GM12875 (cell line): ENCODE measurements around the gene TFDP1.

Source experiments
- H3K4me3 ChIP-seq: one replicate; pipeline ENCODE4 v1.5.1; 2011; ENCODE audit warnings: low read depth, low read length, control low read depth
- TF ChIP-seq, protein P1 (sequence below): IDR thresholded peaks from 2 replicates; pipeline ENCODE4 v1.5.1; 2011; ENCODE audit warnings: low read depth, mild to moderate bottlenecking, control low read depth, inconsistent platforms, low read length, moderate library complexity, borderline replicate concordance; ENCODE audit not compliant: insufficient read depth

The TFDP1 gene

GRCh38 chr13:113552079-113552478 lies 32.5 kb upstream of the TFDP1 start:
- no peak overlapping the region for H3K4me3 ChIP-seq
- TF ChIP-seq, protein P1, sequence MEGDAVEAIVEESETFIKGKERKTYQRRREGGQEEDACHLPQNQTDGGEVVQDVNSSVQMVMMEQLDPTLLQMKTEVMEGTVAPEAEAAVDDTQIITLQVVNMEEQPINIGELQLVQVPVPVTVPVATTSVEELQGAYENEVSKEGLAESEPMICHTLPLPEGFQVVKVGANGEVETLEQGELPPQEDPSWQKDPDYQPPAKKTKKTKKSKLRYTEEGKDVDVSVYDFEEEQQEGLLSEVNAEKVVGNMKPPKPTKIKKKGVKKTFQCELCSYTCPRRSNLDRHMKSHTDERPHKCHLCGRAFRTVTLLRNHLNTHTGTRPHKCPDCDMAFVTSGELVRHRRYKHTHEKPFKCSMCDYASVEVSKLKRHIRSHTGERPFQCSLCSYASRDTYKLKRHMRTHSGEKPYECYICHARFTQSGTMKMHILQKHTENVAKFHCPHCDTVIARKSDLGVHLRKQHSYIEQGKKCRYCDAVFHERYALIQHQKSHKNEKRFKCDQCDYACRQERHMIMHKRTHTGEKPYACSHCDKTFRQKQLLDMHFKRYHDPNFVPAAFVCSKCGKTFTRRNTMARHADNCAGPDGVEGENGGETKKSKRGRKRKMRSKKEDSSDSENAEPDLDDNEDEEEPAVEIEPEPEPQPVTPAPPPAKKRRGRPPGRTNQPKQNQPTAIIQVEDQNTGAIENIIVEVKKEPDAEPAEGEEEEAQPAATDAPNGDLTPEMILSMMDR, result no peak

DNA sequence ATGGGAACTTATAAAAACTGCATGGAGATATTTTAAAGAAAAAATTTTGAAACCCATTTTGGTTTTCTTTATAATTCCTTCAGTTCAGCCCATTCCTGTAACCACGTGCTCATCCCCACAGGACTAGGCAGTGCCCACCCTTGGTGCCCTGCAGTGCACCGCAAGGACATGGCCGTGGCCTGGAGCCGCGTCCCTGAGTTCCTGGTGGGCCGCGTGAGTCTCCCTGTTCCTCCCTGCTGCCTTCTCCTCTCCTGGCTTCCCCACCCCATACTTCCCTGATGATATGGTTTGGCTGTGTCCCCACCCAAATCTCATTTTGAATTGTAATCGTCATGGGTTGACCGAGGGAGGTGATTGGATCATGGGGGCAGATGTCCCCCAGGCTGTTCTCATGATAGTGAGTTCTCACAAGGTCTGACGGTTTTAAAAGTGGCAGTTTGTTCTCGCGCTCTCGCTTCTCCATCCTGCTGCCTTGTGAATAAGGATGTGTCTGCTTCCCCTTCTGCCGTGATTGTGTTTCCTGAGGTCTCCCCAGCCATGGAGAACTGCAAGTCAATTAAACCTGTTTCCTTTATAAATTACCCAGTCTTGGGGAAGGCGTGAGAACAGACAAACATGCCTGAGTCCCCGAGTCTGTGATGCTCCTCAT lies 31.6 kb upstream of the TFDP1 start:
- TF ChIP-seq, protein P1, result no peak

GRCh38 chr13:113553511-113554332 lies 30.8 kb upstream of the TFDP1 start:
- TF ChIP-seq, protein P1, result no peak
- H3K4me3 ChIP-seq, result no peak overlapping the region

More for the DNA sequence above, 31.6 kb upstream of the TFDP1 start:
- H3K4me3 ChIP-seq, result no peak overlapping the region

DNA sequence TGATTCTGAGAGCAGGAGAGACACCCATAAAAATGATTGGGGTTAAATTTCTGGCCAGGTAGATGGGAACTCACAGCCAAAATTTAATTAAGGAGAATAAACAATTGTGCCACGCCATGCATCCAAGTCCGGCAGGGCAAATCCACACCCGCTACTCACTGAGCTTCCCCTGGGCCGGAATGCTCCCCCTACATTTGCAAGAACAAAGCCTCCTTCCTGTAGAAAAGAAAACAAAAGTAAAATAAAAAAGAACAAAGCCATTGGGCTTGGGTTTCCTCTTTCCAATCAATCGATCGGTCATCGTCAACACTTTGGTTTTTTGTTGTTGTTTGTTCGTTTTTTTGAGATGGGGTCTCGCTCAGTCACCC lies 30.2 kb upstream of the TFDP1 start:
- no peak overlapping the region for H3K4me3 ChIP-seq
- TF ChIP-seq, protein P1, result no peak

- TF ChIP-seq, protein P1, result no peak
- no peak overlapping the region for H3K4me3 ChIP-seq
These were observed 29.4 kb upstream of the TFDP1 start for GRCh38 chr13:113555141-113555540.

DNA sequence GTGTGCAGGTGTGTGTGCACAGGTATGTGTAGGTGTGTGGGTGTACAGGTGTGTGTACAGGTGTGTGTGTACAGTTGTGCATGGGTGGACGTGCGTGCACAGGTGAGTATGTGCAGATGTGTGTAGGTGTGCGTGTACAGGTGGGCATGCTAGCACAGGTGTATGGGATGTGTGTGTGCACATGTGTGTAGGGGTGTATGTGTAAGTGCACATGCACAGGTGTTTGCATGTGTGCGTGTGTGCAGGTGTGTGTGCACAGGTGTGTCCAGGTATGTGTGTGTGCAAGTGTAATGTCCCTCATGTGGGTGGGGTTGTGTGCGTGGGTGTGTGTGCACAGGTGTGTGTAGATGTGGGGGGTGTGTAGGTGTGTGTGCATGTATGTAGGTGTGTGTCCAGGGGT lies 27.5 kb upstream of the TFDP1 start:
- no peak overlapping the region for H3K4me3 ChIP-seq
- TF ChIP-seq, protein P1, result no peak

GRCh38 chr13:113558461-113558860 lies 26.1 kb upstream of the TFDP1 start:
- no peak overlapping the region for H3K4me3 ChIP-seq
- TF ChIP-seq, protein P1, result no peak
